MM.1S (cell line): Measurements from ENCODE around the gene CTXN3.

Experiments
- DNase-seq: peaks from one replicate; pipeline ENCODE4 v3.0.0-alpha.2; 2015
- H2AFZ ChIP-seq: fragments of 300-600 bp; sonication (generic); 2 replicates; pipeline ENCODE4 v1.6.0; 2016; ENCODE audit warnings: antibody characterized with exemption, low read length
- H3F3A ChIP-seq: fragments of 300-600 bp; sonication (generic); 2 replicates; pipeline ENCODE4 v1.6.1; 2016; ENCODE audit warnings: mild to moderate bottlenecking, antibody characterized with exemption, low read length, moderate library complexity, mixed read lengths; ENCODE audit not compliant: insufficient read depth
- H3K27ac ChIP-seq: fragments of 300-600 bp; sonication (generic); 2 replicates; pipeline ENCODE4 v1.5.1; 2016; ENCODE audit warnings: mild to moderate bottlenecking, low read length
- H3K27me3 ChIP-seq: fragments of 300-600 bp; sonication (generic); replicated peaks from 2 replicates; pipeline ENCODE4 v1.6.0; 2016; ENCODE audit warnings: low read length; ENCODE audit not compliant: insufficient read depth
- H3K36me3 ChIP-seq: fragments of 300-600 bp; sonication (generic); replicated peaks from 2 replicates; pipeline ENCODE4 v1.6.1; 2016; ENCODE audit warnings: mild to moderate bottlenecking, low read length, mixed read lengths; ENCODE audit not compliant: insufficient read depth
- H3K4me1 ChIP-seq: fragments of 300-600 bp; sonication (generic); 2 replicates; pipeline ENCODE4 v1.6.1; 2016; ENCODE audit warnings: low read length, mixed read lengths
- H3K4me2 ChIP-seq: fragments of 300-600 bp; sonication (generic); 2 replicates; pipeline ENCODE4 v1.6.0; 2016; ENCODE audit warnings: low read depth, low read length
- H3K4me3 ChIP-seq: fragments of 300-600 bp; sonication (generic); 2 replicates; pipeline ENCODE4 v1.5.1; 2016; ENCODE audit warnings: low read length, mixed read lengths
- H3K79me2 ChIP-seq: fragments of 300-600 bp; sonication (generic); 2 replicates; pipeline ENCODE4 v1.6.1; 2016; ENCODE audit warnings: mixed run types, low read length, mixed read lengths
- H3K9ac ChIP-seq: fragments of 300-600 bp; sonication (generic); 2 replicates; pipeline ENCODE4 v1.6.1; 2016; ENCODE audit warnings: low read length, mixed read lengths
- H3K9me2 ChIP-seq: fragments of 300-600 bp; sonication (generic); replicated peaks from 2 replicates; pipeline ENCODE4 v1.6.1; 2016; ENCODE audit warnings: mild to moderate bottlenecking, low read length, mixed read lengths; ENCODE audit not compliant: insufficient read depth
- H3K9me3 ChIP-seq: fragments of 300-600 bp; sonication (generic); replicated peaks from 2 replicates; pipeline ENCODE4 v1.6.1; 2016; ENCODE audit warnings: mild to moderate bottlenecking, low read length, mixed read lengths; ENCODE audit not compliant: insufficient read depth
- H4K20me1 ChIP-seq: fragments of 300-600 bp; sonication (generic); 2 replicates; pipeline ENCODE4 v1.6.1; 2016; ENCODE audit warnings: mild to moderate bottlenecking, low read length, moderate library complexity, mixed read lengths; ENCODE audit not compliant: insufficient read depth
- CTCF ChIP-seq: fragments of 300-600 bp; sonication (generic); IDR thresholded peaks from 2 replicates; pipeline ENCODE4 v1.5.1; 2016; ENCODE audit warnings: antibody characterized with exemption, low read length, mixed read lengths
- EZH2 ChIP-seq: fragments of 300-600 bp; sonication (generic); optimal IDR thresholded peaks from 2 replicates; pipeline ENCODE3; 2017; ENCODE audit warnings: low read depth, mild to moderate bottlenecking, antibody characterized with exemption, low read length, mixed read lengths
- EZH2phosphoT487 ChIP-seq: fragments of 300-600 bp; sonication (generic); IDR thresholded peaks from 2 replicates; pipeline ENCODE4 v1.6.1; 2018; ENCODE audit warnings: antibody characterized with exemption, low read length

Gene CTXN3

GRCh38 chr5:127652952-127653611 is 4.2 kb downstream of the CTXN3 start:
- Histone ChIP-seq H3K9ac (no peak overlapping the region), H2AFZ (no peak overlapping the region), H3K4me1 (no peaks in the 10 kb centered on the region), H3K27ac (no peak overlapping the region), H3K27me3 (no peaks in the 10 kb centered on the region), H3K9me3 (no peaks in the 10 kb centered on the region), H3K4me3 (no peak overlapping the region), H3K79me2 (no peaks in the 10 kb centered on the region), H3K9me2 (no peaks in the 10 kb centered on the region), H3F3A (no peaks in the 10 kb centered on the region), H4K20me1 (no peaks in the 10 kb centered on the region), H3K36me3 (no peaks in the 10 kb centered on the region), H3K4me2 (no peak overlapping the region)
- TF ChIP-seq EZH2 (no peak), EZH2phosphoT487 (no peak), CTCF (no peak)
- no peak for DNase-seq

- Histone ChIP-seq H3K4me3 (no peak overlapping the region), H3K79me2 (no peaks in the 10 kb centered on the region), H3K4me1 (no peaks in the 10 kb centered on the region), H4K20me1 (no peaks in the 10 kb centered on the region), H3K27me3 (no peaks in the 10 kb centered on the region), H3K36me3 (no peaks in the 10 kb centered on the region), H3K4me2 (no peak overlapping the region), H2AFZ (no peak overlapping the region), H3K9me2 (no peaks in the 10 kb centered on the region), H3K9ac (no peak overlapping the region), H3F3A (no peaks in the 10 kb centered on the region), H3K27ac (no peak overlapping the region), H3K9me3 (no peaks in the 10 kb centered on the region)
- TF ChIP-seq EZH2phosphoT487 (no peak), CTCF (no peak), EZH2 (no peak)
- DNase-seq: no peak
These were observed 7.9 kb downstream of the CTXN3 start for GRCh38 chr5:127656825-127657224.

GRCh38 chr5:127660047-127660733 is 11.3 kb downstream of the CTXN3 start:
- DNase-seq: no peak
- TF ChIP-seq EZH2phosphoT487: no peak
- TF ChIP-seq CTCF: no peak
- TF ChIP-seq EZH2: no peak
- no peaks in the 10 kb centered on the region for H4K20me1 ChIP-seq

More at GRCh38 chr5:127660047-127660733, 11.3 kb downstream of the CTXN3 start:
- no peak overlapping the region for H3K4me2 ChIP-seq
- no peaks in the 10 kb centered on the region for H3K79me2 ChIP-seq
- H3K9me3 ChIP-seq: no peaks in the 10 kb centered on the region
- H3K9ac ChIP-seq: no peak overlapping the region
- no peaks in the 10 kb centered on the region for H3K4me1 ChIP-seq
- no peaks in the 10 kb centered on the region for H3F3A ChIP-seq
- H3K9me2 ChIP-seq: no peaks in the 10 kb centered on the region
- no peak overlapping the region for H2AFZ ChIP-seq
- no peak overlapping the region for H3K4me3 ChIP-seq
- H3K27me3 ChIP-seq: no peaks in the 10 kb centered on the region
- no peaks in the 10 kb centered on the region for H3K36me3 ChIP-seq
- no peak overlapping the region for H3K27ac ChIP-seq
